Uterus (tissue), 2 donors: Measurements from ENCODE around the gene POLR3H.

Experiments
- POLR2A ChIP-seq, 2 donors: fragments of 450-650 bp; IDR thresholded peaks; one replicate each; pipeline ENCODE4 v1.6.1; 2016; ENCODE audit warnings: antibody characterized with exemption in 2 of 2, mild to moderate bottlenecking in 1 of 2, moderate library complexity in 1 of 2
- TF ChIP-seq, protein P1 (sequence below), 4 experiments: fragments of 200-600 bp in 2 of 4; fragments of 450-650 bp in 2 of 4; sonication (generic) in 2 of 4; IDR thresholded peaks; one replicate each; pipeline ENCODE4 v1.5.1; 2016 to 2019; ENCODE audit warnings: antibody characterized with exemption in 4 of 4, mild to moderate bottlenecking in 2 of 4, moderate library complexity in 1 of 4

DNA sequence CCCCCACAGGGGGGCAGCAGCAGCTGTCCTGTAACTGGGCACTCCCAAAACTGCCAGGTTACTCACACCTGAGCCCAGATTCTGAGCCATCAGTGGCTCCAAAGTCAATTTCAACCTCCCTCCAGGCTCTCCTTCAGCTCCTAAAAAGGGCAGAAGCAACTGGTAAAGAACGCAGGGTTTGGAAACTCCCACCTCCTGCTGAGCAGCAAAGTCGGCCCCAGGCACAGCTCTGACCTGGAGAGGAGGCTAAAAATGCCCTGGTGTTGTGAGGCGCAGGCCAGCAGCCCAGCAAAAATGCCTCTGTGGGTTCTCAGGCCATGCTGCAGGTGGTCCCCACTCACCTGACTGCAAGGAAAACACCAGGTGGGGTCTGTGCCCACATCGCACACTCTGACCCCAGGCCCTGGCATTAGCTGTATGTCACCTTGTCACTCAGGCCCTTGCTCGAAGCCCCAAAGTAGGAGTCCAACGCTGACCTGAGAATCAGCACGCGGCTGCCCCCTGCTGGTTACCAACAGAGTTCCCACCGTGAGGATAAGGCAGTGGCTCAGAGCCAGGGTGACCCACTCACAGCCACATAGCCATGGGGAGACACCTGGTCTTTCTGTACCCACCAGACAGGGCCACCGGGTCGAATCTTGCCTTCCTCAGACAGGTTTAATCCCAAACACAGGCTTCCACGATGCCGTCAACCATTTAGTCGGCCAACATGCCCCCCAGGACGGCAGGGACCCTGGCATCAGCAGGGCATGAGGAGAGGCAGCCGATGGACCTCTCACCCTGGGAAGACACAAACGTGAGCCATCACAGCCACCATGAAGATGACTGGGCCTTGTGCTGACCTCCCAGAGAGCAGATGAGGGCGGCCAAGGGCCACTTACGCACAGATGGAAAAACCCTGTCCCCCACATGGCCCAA lies 11.1 kb downstream of the POLR3H start:
- no peak for TF ChIP-seq POLR2A (IDR thresholded peaks at IDR 0.05)
- TF ChIP-seq, protein P1, sequence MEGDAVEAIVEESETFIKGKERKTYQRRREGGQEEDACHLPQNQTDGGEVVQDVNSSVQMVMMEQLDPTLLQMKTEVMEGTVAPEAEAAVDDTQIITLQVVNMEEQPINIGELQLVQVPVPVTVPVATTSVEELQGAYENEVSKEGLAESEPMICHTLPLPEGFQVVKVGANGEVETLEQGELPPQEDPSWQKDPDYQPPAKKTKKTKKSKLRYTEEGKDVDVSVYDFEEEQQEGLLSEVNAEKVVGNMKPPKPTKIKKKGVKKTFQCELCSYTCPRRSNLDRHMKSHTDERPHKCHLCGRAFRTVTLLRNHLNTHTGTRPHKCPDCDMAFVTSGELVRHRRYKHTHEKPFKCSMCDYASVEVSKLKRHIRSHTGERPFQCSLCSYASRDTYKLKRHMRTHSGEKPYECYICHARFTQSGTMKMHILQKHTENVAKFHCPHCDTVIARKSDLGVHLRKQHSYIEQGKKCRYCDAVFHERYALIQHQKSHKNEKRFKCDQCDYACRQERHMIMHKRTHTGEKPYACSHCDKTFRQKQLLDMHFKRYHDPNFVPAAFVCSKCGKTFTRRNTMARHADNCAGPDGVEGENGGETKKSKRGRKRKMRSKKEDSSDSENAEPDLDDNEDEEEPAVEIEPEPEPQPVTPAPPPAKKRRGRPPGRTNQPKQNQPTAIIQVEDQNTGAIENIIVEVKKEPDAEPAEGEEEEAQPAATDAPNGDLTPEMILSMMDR (IDR thresholded peaks at IDR 0.05) = peak; percentile 49 to 75 (median 70)
